GM19025 (cell line): ENCODE results near the gene ASPN.

Experiments used
- ATAC-seq: cut with Tn5 transposase; IDR thresholded peaks from one replicate; pipeline ENCODE4 v1.9.1; 2021; ENCODE audit warnings: mild to moderate bottlenecking, low read depth, moderate library complexity; ENCODE audit not compliant: unreplicated experiment

ASPN gene

DNA sequence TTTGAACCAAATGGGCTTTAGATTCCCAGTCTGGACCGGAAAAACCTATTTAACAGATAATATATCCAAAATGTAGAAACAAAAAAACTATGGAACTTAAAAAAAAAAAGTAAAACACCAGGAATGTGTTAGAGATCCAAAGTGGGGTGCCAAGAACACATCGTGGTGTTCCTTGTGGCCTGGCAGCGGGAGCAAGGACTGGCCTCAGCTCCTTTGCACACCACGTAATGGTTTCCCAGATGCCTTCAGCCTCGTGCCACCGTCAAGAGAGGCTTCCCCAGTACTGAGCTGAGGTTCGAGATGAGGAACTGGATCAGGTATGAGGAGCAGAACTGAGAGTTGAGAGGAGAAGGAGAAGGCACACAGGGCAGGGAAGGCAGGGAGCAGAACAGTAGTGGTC lies 3.5 kb downstream of the ASPN start:
- ATAC-seq = no peak

DNA sequence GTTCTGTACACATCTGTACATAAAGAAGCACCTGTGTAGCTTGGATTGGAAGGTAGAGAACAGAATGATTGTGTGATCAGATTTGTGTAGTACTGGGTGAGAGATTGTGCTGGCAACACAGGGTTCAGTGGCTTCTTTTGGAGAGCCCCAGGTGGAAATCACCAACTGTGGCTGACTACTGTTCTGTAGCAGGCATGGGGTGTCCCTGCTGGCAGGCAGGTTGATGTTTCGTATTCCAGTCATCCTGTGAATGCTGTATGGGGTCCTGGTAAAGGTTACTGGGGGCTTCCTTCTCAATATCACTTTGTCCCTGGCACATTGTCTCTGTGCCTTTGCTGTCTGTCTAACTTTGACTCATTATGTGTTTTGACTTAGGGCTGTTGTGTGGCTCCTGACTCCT lies 5.3 kb downstream of the ASPN start:
- ATAC-seq = peak; percentile 49

DNA sequence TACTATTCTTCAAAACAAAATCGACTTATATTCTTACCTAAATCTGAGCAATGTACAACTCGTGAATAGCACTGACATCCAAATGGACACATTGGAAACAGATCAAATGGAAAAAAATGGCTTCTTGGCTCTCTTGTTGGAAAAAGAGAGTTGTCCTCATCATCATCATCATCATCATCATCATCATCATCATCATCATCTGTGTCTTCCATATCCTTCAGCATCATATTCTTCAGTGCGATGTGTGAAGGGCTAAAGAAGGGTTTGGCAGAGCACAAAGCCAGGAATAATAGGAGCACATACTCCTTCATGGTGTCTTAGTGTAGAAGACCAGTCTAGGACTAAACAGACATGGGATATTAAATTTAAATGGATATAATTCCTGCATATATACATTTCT lies 7.7 kb downstream of the ASPN start:
- ATAC-seq = no peak

DNA sequence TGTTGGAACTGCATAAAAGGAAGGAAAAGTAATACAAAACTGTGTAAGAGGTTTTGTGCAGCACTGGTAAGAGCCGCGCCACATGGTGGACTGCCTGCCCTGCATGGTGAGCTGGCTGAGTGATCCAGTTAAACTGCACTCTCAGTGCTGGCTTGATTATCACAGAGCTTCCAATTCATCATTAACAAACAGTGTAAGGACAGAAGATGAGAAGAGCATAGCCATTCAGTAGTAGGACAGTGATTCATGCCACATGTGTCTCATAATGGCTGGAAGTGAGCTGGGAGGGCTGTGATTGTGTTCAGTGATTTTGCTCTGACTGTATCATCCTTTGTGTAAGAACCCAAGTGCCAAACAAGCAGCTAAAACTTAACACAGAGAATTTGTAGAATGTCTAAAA lies 14.1 kb downstream of the ASPN start:
- no peak for ATAC-seq

DNA sequence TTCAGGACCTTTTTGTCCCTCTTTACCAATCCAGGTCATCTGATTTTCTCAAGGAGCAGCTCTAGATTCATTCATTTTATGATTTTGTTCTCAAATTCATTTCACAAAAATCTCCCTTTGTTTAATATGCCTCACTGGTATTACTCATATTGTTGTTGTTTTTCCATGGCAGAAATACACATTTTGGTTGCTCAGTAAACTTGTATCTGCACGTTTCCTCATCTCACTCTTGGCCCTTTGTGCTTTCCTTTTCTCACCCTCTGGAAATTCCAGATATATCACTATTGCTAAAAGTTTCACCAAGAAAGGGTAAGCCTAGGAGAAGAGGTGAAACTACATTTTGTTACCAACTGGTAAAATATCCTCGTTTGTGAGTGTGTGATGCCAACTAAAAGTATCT lies 14.8 kb downstream of the ASPN start:
- ATAC-seq = no peak

DNA sequence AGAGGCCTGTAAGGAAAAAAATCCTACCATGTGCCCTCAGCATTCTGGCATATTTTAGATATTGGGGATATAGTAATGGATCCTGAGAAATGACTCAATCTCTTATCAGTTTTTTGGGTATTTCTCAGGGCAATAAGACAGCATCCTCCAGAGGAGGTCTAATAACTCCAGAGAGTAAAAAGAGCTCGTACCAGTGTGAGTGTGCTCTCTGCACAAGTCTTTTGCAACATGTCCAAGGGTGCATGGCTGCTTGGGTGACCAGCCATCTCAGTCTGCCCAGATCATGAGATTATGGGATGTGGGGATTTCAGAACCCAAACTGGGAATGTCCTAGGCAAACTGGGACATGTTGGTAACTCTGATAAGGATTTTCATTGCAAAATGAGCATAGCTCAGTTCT lies 15.3 kb downstream of the ASPN start:
- ATAC-seq = no peak

DNA sequence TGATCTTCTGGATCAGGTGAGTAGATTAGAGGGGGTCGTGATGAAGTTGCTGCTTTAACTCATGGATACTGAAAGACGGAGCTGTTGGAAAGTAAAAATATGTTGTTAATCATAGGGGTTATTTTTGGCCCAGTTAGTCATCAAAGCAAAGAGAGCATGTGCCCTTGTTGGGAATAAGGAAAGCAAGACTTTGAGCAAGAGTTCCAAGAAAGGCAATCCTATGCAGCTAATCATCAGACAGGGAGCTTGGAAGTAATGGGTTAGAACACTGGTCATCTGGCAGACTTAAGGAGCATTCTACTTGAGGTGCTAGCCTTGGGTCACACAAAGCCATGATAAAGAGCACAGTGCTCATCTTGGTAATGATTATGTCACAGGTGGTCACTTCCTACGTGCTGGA lies 18.3 kb downstream of the ASPN start:
- ATAC-seq = no peak

DNA sequence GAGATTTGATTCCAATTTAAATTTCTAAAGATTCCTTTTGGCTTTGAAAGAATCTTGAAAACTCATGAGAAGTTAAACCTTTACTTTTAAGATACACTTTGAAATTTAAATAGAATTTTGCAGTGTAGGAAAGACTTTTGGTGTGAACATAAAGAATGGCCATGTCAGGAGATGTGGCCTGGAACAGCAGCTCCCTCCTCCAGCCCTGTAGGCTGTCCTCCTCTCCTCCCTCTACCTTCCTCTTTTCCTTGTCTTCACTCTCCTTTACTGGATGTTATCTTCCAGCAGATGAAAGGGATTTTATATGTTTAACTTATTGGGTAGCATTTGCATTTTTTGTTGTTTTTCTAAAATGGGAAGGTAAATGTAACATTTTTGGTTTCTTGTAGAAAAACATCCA lies 18.9 kb downstream of the ASPN start:
- no peak for ATAC-seq

DNA sequence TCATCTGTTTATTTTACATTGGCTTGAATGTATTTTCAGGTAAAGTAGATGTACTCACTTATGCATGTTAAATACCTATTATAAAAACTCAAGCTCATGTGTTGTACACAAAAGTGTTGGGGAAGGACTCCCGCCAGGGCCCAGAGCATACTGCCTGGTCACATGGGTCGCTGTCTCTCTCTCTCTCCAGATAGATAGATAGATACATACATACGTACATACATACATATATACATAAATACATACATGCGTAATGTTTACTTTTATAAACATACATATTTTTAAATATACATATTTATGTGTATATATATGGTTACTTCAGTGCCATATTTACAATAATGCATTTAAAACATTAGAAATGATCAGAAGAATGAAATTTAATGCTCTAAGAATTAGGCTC lies 24.7 kb downstream of the ASPN start:
- ATAC-seq = no peak

DNA sequence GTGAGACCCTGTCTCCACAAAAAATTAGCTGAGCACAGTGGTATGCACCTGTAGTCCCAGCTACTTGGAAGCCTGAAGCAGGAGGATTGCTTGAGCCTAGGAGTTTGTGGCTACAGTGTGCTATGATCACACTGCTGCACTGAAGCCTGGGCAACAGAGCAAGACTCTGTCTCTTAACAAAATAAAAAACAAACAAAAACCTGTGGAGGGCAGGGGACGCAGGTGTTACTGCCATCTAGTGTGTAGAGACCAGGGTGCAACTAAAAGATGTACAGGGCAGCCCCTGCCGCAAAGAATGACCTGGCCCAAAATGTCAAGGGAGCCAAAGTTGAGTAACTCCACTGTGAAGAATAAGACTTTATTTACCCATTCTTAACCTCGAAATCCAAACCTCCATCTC lies 27.1 kb downstream of the ASPN start:
- no peak for ATAC-seq

DNA sequence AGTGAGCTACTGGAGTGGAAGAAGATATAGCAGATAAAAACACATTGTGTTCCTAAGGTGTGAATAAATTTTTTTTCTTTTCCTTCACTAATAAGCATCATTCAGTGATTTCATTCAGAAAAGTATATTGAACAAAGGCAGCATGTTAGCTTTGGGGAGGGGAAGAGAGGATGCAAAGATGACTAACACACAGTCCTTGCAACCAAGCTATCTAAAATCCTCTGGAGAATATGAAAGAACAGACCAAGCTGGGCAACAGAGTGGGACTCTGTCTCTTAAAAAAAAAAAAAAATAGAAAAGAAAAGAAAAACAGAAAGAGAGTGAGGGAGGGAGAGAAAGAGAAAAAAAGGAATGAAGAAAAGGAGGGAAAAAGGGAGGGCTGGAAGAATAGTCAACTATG lies 35.8 kb downstream of the ASPN start:
- no peak for ATAC-seq

DNA sequence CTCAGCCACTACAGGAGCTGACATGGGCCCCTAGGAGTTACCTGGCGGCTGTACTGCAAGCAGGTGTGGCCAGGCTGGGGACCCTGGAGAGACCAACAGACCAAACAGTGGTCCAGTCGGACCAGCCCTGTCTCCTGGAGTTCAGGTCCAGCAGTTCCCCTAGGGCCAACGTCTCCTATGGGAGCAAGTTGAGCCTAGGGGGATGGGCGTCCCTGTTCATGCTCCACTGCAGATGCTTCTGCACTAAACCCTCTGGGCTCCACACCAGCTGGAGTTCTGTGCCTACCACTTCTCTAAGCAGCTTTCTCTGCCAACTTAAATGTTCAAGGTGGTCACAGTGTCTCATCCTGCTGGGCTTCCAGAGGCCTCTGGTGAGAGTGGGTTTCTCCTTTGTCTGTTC lies 37.5 kb downstream of the ASPN start:
- no peak for ATAC-seq

DNA sequence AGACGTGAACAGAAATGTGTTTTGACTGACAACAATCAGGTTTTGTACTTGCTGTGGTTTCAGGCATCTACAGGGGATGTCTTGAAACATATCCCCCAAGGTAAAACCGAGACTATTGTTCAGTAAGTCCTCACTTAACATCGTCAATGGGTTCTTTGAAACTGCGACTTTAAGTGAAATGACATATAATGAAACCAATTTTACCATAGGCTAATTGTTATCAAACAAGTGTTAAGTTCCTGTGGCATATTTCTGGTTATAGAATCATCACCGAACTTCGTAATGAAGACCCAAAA lies 41.6 kb downstream of the ASPN start:
- no peak for ATAC-seq

DNA sequence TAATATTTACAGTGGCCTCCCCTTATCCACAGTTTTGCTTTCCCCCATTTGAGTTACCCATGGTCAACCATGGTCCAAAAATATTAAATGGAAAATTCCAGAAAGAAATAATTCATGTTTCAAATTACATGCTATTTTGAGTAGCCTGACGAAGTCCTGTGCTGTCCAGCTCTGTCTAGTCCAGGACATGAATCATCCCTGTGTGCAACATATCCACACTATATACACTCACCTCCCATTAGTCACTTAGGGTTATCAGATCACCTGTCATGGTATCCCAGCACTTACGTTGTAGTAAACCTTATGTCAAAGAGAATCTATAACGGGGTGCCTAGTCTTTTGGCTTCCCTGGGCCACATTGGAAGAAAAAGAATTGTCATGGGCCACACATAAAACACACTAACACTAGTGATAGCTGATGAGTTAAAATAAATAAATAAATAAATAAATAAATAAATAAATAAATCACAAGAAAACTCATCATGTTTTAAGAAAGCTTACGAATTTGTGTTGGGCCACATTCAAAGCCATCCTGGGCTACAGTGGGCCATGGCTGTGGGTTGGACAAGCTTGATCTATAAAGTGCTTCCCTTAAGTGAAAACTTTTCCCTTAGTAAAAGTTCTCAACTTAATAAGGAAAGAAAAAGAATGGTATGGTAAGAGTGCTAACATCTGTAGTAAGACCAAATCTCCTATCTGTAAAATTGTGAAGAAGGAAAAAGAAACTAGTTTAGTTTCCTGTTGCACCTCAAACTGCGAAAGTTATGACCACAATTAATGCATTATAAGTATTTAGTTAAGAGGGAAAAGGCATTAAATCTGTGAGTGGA lies 42.2 kb downstream of the ASPN start:
- ATAC-seq = no peak

DNA sequence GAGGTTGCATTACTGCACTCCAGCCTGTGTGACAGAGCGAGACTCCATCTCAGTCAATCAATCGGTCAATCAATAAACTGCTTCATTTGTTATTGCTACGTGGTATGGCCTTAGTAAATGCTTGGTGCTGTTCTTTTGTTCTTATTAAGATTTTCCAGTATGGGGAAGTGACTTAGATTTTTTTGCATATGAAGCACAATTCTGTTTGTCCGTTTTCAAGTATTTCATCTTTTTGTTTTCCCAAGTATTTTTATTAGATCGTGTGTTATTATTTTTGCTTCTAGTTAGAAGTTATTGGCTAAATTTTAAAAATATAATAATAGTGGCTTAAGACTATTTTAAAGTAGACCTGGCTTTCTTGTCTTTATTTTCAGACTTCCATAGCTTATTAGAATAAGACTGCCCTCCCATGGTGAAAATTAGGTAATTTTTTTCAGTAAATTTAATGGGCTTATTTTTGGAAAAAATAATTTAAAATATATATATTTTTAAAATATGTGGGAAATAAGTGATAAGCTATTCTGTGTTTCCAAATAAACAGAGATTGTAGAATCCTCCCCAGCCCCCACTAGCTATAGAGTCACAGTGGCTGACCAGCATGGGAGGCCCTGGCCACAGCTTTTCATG lies 43.3 kb downstream of the ASPN start:
- no peak for ATAC-seq

DNA sequence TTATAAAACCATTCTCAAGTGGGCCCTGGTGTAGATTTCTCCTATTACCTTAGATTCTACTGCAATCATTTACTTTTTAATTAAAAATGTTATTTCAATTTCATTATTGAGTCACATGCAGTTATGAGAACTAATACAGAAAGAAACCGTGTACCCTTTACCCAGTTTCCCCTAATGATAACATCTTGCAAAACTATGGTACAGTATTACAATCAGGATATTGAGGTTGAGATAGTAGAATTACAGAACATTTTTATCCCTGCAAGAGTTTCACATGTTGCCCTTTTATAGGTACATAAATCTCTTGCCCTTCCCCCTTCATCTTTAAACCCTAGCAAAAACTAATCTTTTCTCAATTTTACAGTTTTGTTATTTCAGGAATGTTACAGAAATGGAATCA lies 47.0 kb downstream of the ASPN start:
- no peak for ATAC-seq

DNA sequence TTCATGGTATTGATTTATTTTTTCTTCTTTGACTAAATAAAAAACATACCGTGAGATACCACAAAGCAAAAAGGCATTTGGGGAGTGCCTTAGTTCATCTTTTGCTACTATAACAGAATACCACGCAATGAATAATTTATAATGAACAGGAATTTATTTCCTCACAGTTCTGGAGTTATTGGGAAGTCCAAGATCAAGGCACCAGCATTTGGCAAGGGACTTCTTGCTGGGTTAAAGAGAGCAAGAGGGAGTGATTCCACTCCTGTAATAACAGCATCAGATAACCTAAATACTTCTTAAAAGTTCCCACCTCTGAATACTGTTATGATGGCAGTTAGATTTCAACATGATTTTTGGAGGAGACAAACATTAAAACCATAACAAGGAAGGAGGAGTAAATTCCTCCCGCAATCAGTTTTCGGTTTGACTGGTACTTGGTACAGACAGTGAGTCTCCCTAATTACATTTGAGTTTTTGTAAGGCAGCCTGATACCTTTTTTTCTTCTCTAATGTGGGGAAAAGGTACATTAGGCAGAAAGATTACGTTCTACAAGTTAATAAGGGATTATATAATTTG lies 49.2 kb downstream of the ASPN start:
- no peak for ATAC-seq

DNA sequence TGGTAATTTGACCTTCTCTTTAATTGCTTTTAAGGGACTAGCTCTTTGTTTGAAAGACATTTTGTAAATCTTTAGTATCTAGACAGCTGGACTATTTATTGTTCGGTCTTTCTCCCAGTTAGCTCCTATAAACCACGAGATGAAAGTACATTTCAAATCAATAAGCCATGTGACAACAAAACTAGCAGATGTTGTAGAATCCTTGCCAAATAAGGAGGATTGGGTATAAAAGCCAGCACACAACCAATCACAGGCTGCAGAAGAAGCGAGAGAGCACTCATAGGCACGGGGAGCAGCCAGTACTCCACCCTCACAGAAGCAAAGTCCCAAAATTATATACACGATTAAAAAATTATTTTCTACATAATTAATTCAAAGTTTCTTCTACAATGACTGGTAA lies 50.0 kb downstream of the ASPN start:
- ATAC-seq = no peak

DNA sequence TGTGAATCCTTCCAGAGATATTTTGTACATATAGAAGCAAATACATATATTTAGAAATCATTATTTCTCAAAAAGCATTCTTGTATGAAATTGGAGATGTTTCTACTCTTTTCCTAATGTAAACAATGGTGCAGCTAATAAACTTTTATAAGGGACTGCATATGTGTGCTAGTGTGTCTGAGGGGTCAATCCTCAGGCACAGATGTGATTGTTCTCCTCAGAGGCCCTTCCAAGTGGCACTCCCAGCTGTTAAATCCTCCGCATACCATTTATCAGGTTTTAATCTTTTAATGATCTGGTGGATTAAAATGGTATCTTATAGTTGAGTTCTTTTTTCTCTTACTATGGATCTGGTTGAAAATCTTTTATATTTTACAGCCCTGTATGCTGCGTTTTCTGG lies 52.5 kb downstream of the ASPN start:
- no peak for ATAC-seq

DNA sequence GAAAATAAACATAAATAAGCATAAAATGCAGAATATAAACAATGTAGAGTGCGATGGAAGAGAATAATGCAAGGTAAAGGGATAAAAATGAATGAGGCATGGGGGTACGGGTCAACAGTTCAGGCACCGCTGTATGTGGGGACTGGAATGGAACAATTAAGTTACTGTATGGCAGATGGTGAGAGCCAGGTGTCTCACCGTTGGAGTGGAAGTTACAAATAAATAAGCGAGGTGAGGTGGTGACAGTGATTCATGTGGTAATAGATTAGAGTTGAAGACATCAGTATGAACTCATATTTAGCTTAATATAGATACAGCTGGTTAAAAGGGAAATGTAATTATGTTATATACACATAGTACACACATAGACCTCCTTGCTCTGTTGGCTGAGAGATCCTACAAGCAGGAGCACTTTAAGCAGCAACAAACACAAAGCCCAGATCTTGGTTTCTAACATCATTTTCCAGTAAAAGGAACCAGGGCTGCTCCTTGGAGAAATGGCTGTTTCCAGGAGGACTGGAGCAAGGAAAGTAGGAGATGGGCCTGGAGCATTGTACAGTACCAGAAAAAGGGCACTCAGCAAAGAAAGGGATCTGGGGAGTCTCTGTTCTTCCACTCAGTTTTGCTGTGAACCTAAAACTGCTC lies 55.7 kb downstream of the ASPN start:
- no peak for ATAC-seq

DNA sequence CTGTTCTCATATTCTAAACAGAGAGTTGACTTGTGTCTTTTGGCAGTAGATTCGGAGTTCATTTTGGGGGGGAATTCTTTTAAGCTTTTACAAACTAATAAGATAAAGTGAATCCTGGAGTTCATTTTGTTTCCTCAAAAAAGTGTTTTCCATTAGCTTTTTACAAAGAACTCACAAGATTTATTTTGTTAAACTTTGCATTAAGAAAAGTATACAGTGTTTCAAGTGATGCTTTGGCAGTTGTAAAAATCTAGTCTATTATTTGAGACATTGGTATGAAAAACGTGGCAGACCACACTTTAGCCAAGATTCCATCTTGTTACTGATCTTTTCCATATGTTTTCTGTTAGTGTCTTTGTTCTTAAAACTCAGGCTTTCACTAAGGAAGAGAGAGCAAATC lies 56.8 kb downstream of the ASPN start:
- ATAC-seq = no peak

DNA sequence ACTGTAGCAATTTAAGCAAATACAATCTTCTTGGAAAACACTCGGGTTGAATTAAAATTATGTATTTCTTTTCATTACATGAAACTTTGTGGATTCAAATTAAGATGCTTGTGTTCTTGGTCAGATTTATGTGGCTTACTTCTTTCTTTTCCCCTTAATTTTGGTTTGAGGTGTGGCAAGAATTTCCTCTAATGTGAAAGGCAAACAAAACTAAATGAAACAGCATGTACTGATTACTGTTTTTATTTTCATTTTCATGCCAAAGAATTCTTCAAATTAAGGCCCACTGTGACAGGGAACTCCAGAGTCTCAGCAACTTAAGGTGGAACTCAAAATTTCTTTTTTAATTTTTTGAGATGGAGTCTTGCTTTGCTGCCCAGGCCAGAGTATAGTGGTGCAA lies 58.0 kb downstream of the ASPN start, which contains the start of gene OMD:
Gene OMD, minus strand, starts transcription at position 132 of the 400 bp plus-strand sequence. CDS start 6,913 bp downstream, outside the sequence.
- ATAC-seq = no peak
